HS-27A (cell line): ENCODE data around the gene TPRG1.

Experiments
- DNase-seq: peaks from one replicate; pipeline ENCODE4 v3.0.0-alpha.2; 2012; ENCODE audit warnings: low read depth, missing footprints

The TPRG1 gene, protein sequence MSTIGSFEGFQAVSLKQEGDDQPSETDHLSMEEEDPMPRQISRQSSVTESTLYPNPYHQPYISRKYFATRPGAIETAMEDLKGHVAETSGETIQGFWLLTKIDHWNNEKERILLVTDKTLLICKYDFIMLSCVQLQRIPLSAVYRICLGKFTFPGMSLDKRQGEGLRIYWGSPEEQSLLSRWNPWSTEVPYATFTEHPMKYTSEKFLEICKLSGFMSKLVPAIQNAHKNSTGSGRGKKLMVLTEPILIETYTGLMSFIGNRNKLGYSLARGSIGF

GRCh38 chr3:189171707-189172106 is at the start of gene TPRG1:
Gene TPRG1, plus strand, starts transcription at chr3:189171971. Its CDS starts 35,414 bp downstream, at chr3:189207385.
- no peak for DNase-seq

DNA sequence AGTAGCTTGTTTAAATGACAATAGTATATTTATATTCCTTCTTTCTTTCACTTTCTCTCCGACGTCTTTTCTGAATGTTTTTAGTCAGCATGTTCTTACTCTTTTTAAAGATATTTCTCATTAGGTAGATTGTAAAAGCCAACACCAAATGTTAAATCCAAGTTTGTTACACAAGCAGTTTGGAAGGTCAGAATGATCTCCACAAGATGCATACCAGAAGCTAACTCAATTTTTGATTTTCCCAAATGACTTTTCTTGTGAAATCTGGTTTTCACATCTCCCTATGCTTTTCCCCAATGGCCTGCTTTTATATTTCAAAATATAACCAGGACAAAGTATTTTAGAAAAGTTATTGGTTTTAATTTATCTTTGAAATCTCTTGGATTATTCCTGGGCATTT is 49.7 kb upstream of the TPRG1 start:
- no peak for DNase-seq

DNA sequence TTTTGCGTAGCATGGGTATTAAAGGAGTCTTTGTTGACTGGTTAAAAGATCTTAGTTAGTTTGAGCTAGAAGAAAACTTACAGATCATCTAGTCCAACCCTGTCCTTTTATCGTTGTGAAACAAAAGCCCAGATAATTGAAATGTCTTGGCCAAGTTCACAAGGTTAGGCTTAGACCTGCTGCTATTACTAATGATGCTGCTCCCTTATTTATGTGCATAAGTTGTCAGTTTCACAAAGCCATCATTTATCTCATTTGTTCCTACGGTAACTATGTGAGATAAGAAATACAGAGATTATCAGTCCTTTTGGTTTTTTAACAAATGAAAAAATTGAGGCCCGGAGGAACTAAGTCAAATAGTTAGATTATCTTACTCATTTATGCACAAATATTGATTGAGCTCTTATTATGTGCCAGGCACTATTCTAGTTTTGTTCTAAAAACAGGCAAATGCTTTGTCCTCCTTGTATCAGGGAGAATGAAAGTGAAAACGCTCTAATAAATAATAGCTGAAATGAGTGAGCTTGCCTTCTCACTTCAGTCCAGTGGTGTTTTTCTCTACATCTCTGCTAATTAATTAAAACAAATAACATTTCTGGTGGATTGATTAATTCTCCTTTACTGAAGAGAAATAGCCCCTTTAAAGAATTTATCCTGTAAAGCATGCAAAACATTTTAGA is 49.1 kb upstream of the TPRG1 start:
- DNase-seq = no peak

- no peak for DNase-seq
Measured at GRCh38 chr3:189123595-189124387, 48.0 kb upstream of the TPRG1 start.

GRCh38 chr3:189132231-189132671 is 39.5 kb upstream of the TPRG1 start:
- peak; percentile 52 for DNase-seq

DNA sequence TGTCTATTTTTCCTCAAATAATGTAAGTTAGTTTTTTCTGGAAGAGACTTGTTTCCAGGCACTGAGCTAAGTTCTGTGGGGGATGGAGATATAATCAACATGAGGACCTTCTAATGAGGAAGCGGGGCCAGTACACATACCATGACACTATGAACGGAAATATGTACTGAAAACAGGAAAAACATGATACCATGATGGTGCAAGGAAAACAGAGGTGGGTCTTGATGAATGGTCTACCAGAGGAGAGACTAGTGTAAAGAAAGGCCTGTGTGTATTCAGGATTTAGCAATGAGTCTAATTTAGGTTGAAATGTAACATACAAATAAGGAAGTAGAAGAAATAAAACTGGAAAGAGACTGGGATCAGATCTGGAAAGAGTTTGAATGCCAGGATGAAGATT is 38.9 kb upstream of the TPRG1 start:
- no peak for DNase-seq

GRCh38 chr3:189133768-189134167 is 38.0 kb upstream of the TPRG1 start:
- DNase-seq = no peak

DNA sequence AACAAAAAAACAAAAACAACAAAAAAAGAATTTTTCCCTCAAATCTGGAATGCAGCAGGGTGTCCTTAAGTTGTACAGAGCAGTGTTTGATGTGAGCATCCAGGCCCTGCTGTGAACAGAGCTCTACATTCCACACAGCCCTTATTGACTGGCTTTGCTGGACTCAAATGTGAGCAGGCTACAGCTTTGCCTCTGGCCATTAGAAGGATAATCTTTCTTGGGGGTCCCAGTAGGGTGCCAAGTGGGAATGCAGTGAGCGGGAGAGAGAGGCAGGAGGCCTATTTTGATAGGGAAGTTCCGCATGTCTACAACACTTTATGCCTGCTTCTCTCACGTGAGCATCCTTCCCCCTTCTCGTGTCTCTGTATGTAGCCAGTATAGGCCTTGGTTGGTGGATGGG is 34.4 kb upstream of the TPRG1 start:
- DNase-seq = no peak

DNA sequence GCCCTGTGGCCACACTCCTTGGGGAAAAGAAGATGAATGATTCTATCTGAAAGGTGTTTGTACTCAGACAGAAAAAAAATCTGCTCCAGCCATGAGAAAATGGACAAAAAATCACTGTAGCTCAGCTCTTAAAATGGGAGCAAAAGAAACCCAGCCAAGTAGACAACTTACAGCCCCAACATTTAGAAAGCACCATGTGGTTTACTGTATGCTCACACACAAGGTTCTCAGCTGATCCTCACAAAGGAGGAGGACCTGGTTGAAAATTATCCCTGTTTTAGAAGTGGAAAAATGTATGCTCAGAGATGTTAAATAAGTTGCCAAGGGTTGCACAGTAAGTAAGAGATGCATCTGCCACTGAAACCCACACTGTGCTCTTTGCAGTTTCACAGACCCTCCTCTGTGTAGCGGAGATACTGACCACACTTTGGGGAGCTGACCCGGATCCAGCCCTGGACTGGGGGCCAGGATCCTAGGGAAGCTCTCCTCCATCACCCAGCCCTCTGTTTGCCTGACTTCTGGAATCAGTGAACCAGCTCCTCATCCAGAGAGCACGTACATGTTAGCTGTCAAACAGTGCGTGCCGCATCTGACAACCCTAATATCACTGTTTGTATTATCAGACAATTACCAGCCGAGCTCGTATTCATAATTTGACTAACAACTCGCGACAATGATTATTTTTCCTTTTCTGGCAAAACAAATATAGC is 32.7 kb upstream of the TPRG1 start:
- no peak for DNase-seq

GRCh38 chr3:189139611-189139940 is 32.2 kb upstream of the TPRG1 start:
- DNase-seq = no peak

GRCh38 chr3:189142527-189142926 is 29.2 kb upstream of the TPRG1 start:
- DNase-seq = no peak

GRCh38 chr3:189143321-189143720 is 28.4 kb upstream of the TPRG1 start:
- DNase-seq = no peak

DNA sequence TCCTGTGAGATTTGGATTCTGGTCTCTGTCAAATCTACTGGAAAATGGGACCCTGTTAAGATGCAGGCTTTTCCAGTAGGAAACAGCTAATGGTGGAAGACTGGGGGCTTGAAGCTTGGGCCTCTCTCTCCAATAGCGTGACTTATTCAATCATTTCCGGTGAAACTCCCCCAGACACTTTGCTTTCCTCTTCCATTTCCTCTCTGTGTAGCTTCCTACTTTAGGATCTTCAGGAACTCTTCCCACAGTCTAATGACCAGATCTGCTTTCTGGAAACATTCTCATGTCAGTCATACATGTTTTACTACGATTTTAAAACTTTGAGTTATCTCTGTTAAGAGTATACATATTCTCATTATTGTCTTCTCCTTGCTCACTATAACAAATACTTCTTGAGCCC is 28.0 kb upstream of the TPRG1 start:
- DNase-seq = no peak

- no peak for DNase-seq
Measured at GRCh38 chr3:189144645-189145044, 27.1 kb upstream of the TPRG1 start.

- DNase-seq = no peak
Measured at GRCh38 chr3:189146848-189147247, 24.9 kb upstream of the TPRG1 start.

- peak; percentile 35 for DNase-seq
Measured at GRCh38 chr3:189148081-189148507, 23.7 kb upstream of the TPRG1 start.

DNA sequence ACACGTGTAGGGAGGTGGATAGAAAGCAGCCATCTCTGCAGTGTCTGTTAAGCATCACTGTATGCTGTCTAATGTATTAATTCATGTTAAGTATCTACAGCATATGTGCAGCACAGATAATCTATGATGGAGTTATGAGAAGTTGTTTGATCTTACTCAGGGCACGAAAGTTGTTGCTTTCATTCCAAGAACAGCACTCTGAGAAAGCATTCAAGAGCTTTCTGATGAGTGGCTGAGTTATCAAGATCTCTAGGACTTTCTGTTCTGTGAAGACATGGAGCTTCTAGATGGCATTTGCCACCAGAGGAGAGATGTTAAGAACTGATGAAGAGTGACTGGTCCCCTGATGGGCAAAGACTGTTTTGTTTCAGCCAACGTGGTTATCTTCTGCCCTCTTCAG is 22.6 kb upstream of the TPRG1 start:
- DNase-seq = no peak

GRCh38 chr3:189157232-189158007 is 14.4 kb upstream of the TPRG1 start:
- no peak for DNase-seq

GRCh38 chr3:189158034-189158433 is 13.7 kb upstream of the TPRG1 start:
- DNase-seq = no peak

DNA sequence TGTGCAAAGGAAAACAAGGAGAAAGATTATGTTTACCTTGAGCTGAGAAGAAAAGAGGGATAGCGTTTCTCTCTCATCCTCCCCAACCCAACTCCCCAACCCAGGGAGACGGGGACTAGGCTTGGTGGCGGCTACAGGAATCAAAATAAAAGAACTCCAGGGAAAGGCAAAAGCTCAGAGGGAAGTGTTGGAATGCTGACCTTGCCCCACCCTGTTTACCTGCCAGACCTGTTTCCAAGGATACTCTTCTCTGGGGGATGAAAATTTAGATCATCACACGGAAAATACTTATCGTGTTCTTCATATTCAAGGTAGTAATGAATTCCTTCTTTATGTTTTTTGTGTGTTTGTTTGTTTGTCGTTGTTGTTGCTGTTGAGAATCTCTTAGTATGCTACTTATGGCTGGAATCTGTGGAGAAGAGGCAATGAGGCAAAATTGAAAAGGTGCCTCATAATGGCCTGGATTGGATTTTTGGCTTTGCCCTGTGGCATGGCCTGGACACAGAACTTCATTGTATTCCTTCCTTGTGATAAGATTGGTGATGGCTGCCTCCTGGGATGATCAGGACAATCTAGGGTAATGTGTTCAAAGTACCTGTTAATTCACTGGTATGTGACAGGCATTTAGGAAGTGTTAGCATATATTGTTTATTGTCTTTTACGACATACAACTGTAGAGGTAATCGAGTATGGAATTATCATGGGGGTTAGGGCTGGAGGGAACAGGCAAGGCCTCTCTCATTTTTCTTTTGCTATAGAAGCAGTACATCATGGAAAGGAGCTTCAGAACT is 11.1 kb upstream of the TPRG1 start:
- DNase-seq = no peak

DNA sequence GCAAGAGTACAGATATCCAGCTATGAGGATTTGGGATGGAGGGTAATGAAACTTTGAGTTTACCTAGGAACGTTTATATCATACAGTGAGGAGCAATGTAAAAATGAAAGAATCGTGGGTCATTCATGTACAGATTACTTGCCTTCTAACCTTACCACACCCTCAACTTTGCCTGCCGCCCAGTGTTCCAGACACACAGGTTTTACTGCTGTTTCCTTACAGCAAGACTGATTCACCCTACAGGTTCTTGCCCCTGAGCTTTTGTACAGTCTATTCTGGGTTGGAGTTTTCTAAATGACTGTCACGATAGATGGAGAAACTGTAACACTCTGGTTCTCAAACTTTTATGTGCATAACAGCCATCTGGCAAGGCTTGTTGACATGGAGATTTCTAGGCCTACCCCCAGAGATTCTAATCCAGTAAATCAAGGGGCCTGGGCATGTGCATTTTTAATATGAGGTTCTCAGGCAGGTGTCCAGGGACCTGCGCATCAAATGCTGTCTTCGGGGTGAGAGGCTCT is 6.6 kb upstream of the TPRG1 start:
- DNase-seq = no peak
